Stomach (tissue), 4 donors: ENCODE data around the gene RNASE7.

Experiments used
- POLR2A ChIP-seq, 4 donors: fragments of 450-650 bp; IDR thresholded peaks; one replicate each; pipeline ENCODE4 v1.6.1; 2016; ENCODE audit warnings: antibody characterized with exemption in 4 of 4, control low read depth in 2 of 4, mild to moderate bottlenecking in 1 of 4, moderate library complexity in 1 of 4
- TF ChIP-seq, protein P1 (sequence below), 7 experiments: fragments of 450-650 bp in 4 of 7; fragments of 200-600 bp in 3 of 7; sonication (generic) in 3 of 7; IDR thresholded peaks; one replicate each; pipeline ENCODE4 v1.5.1; 2016 to 2019; ENCODE audit warnings: antibody characterized with exemption in 7 of 7, control low read depth in 2 of 7, mild to moderate bottlenecking in 1 of 7

- TF ChIP-seq, protein P1, sequence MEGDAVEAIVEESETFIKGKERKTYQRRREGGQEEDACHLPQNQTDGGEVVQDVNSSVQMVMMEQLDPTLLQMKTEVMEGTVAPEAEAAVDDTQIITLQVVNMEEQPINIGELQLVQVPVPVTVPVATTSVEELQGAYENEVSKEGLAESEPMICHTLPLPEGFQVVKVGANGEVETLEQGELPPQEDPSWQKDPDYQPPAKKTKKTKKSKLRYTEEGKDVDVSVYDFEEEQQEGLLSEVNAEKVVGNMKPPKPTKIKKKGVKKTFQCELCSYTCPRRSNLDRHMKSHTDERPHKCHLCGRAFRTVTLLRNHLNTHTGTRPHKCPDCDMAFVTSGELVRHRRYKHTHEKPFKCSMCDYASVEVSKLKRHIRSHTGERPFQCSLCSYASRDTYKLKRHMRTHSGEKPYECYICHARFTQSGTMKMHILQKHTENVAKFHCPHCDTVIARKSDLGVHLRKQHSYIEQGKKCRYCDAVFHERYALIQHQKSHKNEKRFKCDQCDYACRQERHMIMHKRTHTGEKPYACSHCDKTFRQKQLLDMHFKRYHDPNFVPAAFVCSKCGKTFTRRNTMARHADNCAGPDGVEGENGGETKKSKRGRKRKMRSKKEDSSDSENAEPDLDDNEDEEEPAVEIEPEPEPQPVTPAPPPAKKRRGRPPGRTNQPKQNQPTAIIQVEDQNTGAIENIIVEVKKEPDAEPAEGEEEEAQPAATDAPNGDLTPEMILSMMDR (IDR thresholded peaks at IDR 0.05), result no peak
- TF ChIP-seq POLR2A (IDR thresholded peaks at IDR 0.05), result no peak
Measured at GRCh38 chr14:21047378-21047781, 5.2 kb downstream of the RNASE7 start.
